A673 (cell line): Measurements from ENCODE around the gene LURAP1L. TPM values are rescaled to one million over a fixed set of nuclear protein-coding genes. Genes with fewer than 3 reads are reported as not detected.

Experiments used
- BruUV-seq: library from RNA; stranded (reverse); fragments of 400-500 nt; replicated peaks from 2 replicates; lab custom pipeline; 2021; lab: Mats Ljungman, UMichigan
- CTCF ChIA-PET: fragments of 300-600 bp; sonication (Branson Sonifier 250); formaldehyde crosslinking; loops from one replicate; lab custom pipeline; 2022; ENCODE audit warnings: antibody characterized with exemption; lab: Charles Lee
- POLR2A ChIA-PET: fragments of 300-600 bp; sonication (Branson Sonifier 250); formaldehyde crosslinking; loops from one replicate; lab custom pipeline; 2022; ENCODE audit warnings: antibody characterized with exemption; ENCODE audit not compliant: low non-redundant PET; lab: Charles Lee
- DNase-seq: peaks from one replicate; pipeline ENCODE4 v3.0.0-alpha.2; 2015; ENCODE audit warnings: low spot score
- H3K27ac ChIP-seq: fragments of 200-600 bp; sonication (generic); 2 replicates; pipeline ENCODE4 v1.5.1; 2016; ENCODE audit warnings: mixed run types, low read depth, mild to moderate bottlenecking, mixed read lengths, antibody characterized with exemption, low read length; ENCODE audit not compliant: poor library complexity, severe bottlenecking
- H3K27me3 ChIP-seq: fragments of 200-600 bp; sonication (generic); replicated peaks from 2 replicates; pipeline ENCODE4 v1.6.1; 2017; ENCODE audit warnings: mixed run types, low read depth, mild to moderate bottlenecking, mixed read lengths, antibody characterized with exemption, low read length; ENCODE audit not compliant: insufficient read depth, poor library complexity
- H3K36me3 ChIP-seq: fragments of 200-600 bp; sonication (generic); 2 replicates; pipeline ENCODE4 v1.6.1; 2016; ENCODE audit warnings: mixed run types, mild to moderate bottlenecking, mixed read lengths, antibody characterized with exemption, low read length; ENCODE audit not compliant: insufficient read depth, poor library complexity, severe bottlenecking
- H3K4me1 ChIP-seq: fragments of 200-600 bp; sonication (generic); 2 replicates; pipeline ENCODE4 v1.6.1; 2017; ENCODE audit warnings: mixed run types, mild to moderate bottlenecking, mixed read lengths, antibody characterized with exemption, low read length; ENCODE audit not compliant: insufficient read depth, poor library complexity, severe bottlenecking
- H3K4me3 ChIP-seq: fragments of 200-600 bp; sonication (generic); 2 replicates; pipeline ENCODE4 v1.5.1; 2016; ENCODE audit warnings: low read depth, mixed run types, mild to moderate bottlenecking, mixed read lengths, low read length; ENCODE audit not compliant: poor library complexity, severe bottlenecking
- H3K9me3 ChIP-seq: fragments of 200-600 bp; sonication (generic); 2 replicates; pipeline ENCODE4 v1.6.1; 2016; ENCODE audit warnings: mixed run types, low read depth, mild to moderate bottlenecking, mixed read lengths, antibody characterized with exemption, low read length; ENCODE audit not compliant: poor library complexity, severe bottlenecking
- EZH2 ChIP-seq: fragments of 200-600 bp; sonication (generic); IDR thresholded peaks from 2 replicates; pipeline ENCODE4 v1.6.1; 2017; ENCODE audit warnings: borderline replicate concordance, low read depth, mild to moderate bottlenecking, mixed read lengths, antibody characterized with exemption, low read length; ENCODE audit not compliant: poor library complexity, severe bottlenecking
- intact Hi-C: fragments of 100-400 bp; cut with micrococcal nuclease; formaldehyde crosslinking; loops from one replicate; pipeline ENCODE4 v1.10.0; 2022; ENCODE audit not compliant: unreplicated experiment
- total RNA-seq: library from RNA; stranded (reverse); gene quantifications from 2 replicates; pipeline ENCODE4 v1.2.3, GENCODE V29; 2021
- TF ChIP-seq, protein P1 (sequence below): fragments of 300-800, 200-600 bp; sonication (generic); conservative IDR thresholded peaks from 2 replicates; pipeline ENCODE4 v1.5.1; 2017; ENCODE audit warnings: low read depth, mild to moderate bottlenecking, antibody characterized with exemption, low read length, moderate library complexity, mixed read lengths

LURAP1L gene
- total RNA-seq, 1 experiment from 2014 or later = 0.60 TPM

DNA sequence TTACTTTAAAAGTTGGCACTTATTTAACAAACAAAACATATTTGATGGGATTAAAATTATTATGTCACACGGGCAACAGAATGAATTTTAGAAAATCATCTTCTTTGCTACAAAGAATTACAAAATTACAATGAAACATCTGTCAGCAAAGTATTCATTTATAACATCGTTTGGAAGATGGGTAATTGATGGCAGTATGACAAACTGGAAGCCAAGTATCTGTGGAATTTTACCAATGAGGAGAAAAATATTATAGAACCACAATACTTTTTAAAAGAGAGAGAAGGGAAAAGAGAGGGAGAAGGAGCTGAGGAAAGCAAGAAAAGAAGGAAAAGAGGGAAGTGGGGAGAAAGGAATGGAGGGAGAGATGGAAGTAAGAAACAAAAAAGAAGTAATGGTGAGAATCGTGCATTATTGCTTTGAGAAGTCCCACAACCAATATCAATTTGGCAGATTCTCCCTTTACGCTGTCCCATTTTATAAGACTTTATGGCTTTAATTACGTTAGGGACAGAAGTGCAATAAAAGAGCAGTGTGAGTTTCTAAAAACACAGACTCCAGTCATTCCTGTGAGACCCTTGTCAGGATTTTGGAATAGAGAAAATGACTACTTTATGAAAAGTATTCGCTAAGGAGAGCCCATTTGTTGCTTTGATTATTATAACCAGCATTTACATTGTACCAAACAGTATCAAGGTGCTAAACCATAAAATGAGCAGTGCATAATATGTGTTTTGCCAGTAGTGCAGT lies 76.7 kb downstream of the LURAP1L start:
- TF ChIP-seq EZH2 = no peak
- TF ChIP-seq, protein P1, sequence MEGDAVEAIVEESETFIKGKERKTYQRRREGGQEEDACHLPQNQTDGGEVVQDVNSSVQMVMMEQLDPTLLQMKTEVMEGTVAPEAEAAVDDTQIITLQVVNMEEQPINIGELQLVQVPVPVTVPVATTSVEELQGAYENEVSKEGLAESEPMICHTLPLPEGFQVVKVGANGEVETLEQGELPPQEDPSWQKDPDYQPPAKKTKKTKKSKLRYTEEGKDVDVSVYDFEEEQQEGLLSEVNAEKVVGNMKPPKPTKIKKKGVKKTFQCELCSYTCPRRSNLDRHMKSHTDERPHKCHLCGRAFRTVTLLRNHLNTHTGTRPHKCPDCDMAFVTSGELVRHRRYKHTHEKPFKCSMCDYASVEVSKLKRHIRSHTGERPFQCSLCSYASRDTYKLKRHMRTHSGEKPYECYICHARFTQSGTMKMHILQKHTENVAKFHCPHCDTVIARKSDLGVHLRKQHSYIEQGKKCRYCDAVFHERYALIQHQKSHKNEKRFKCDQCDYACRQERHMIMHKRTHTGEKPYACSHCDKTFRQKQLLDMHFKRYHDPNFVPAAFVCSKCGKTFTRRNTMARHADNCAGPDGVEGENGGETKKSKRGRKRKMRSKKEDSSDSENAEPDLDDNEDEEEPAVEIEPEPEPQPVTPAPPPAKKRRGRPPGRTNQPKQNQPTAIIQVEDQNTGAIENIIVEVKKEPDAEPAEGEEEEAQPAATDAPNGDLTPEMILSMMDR = no peak
- H3K36me3 ChIP-seq = no peaks in the 10 kb centered on the region
- POLR2A ChIA-PET = no interaction called here
- intact Hi-C loops = no loop called here
- no TSS peak for BruUV-seq
- no peak overlapping the region for H3K4me3 ChIP-seq
- H3K27ac ChIP-seq = no peak overlapping the region
- DNase-seq = no peak
- CTCF ChIA-PET = no interaction called here
- no peaks in the 10 kb centered on the region for H3K4me1 ChIP-seq
- no peaks in the 10 kb centered on the region for H3K9me3 ChIP-seq
- H3K27me3 ChIP-seq = no peaks in the 10 kb centered on the region

DNA sequence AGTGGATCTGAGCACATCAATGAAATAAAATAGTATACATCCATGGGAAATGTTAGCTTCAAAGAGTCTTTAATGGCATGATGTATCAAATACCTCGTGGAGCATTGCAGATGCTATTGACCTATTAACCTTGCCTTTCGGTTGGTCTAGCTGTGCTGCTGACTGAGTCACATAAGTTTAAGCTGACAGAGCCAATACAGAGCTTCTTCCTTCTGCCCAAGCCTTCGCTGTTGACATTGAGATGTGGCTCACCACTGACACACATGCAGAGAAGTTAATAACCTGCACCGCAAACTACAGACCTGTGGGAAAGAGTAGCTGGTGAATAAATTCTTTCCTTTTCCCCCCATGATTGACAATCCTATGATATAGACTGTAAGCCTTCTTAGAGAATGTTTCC lies 78.2 kb downstream of the LURAP1L start:
- no TSS peak for BruUV-seq
- no peaks in the 10 kb centered on the region for H3K9me3 ChIP-seq
- H3K36me3 ChIP-seq = no peaks in the 10 kb centered on the region
- TF ChIP-seq, protein P1 = no peak
- no peak for TF ChIP-seq EZH2
- H3K27me3 ChIP-seq = no peaks in the 10 kb centered on the region
- intact Hi-C loops = no loop called here
- ChIA-PET POLR2A (no interaction called here), CTCF (no interaction called here)
- no peak overlapping the region for H3K27ac ChIP-seq
- no peak overlapping the region for H3K4me3 ChIP-seq
- no peak for DNase-seq
- no peaks in the 10 kb centered on the region for H3K4me1 ChIP-seq

DNA sequence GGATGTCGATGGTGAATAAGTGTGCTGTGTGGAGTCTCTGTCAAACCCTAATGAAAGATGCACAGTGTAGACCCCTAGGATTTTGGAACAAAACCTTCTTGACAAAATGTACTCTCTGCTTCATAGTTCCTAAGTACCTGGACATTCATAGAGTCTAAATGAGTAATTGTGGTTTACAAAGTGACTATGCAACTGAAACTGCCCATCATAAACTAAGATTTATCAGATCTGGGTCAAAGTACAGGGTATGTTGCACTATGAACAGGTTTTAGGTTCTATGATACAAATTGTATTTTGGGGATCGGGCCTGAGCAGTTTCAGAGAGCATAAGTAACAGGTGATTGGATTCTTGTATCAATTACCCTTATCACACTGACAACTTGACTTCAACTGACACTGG lies 79.4 kb downstream of the LURAP1L start:
- ChIA-PET POLR2A (no interaction called here), CTCF (no interaction called here)
- DNase-seq = no peak
- no peaks in the 10 kb centered on the region for H3K9me3 ChIP-seq
- TF ChIP-seq, protein P1 = no peak
- TF ChIP-seq EZH2 = no peak
- H3K4me1 ChIP-seq = no peaks in the 10 kb centered on the region
- no TSS peak for BruUV-seq
- H3K27ac ChIP-seq = no peak overlapping the region
- no peaks in the 10 kb centered on the region for H3K27me3 ChIP-seq
- H3K36me3 ChIP-seq = no peaks in the 10 kb centered on the region
- intact Hi-C loops = no loop called here
- no peak overlapping the region for H3K4me3 ChIP-seq
